MM.1S (cell line): Measurements from ENCODE around the gene KCNMA1.

Experiments used
- DNase-seq: peaks from one replicate; pipeline ENCODE4 v3.0.0-alpha.2; 2015
- H2AFZ ChIP-seq: fragments of 300-600 bp; sonication (generic); 2 replicates; pipeline ENCODE4 v1.6.0; 2016; ENCODE audit warnings: antibody characterized with exemption, low read length
- H3F3A ChIP-seq: fragments of 300-600 bp; sonication (generic); 2 replicates; pipeline ENCODE4 v1.6.1; 2016; ENCODE audit warnings: mild to moderate bottlenecking, antibody characterized with exemption, low read length, moderate library complexity, mixed read lengths; ENCODE audit not compliant: insufficient read depth
- H3K27ac ChIP-seq: fragments of 300-600 bp; sonication (generic); 2 replicates; pipeline ENCODE4 v1.5.1; 2016; ENCODE audit warnings: mild to moderate bottlenecking, low read length
- H3K27me3 ChIP-seq: fragments of 300-600 bp; sonication (generic); replicated peaks from 2 replicates; pipeline ENCODE4 v1.6.0; 2016; ENCODE audit warnings: low read length; ENCODE audit not compliant: insufficient read depth
- H3K36me3 ChIP-seq: fragments of 300-600 bp; sonication (generic); replicated peaks from 2 replicates; pipeline ENCODE4 v1.6.1; 2016; ENCODE audit warnings: mild to moderate bottlenecking, low read length, mixed read lengths; ENCODE audit not compliant: insufficient read depth
- H3K4me1 ChIP-seq: fragments of 300-600 bp; sonication (generic); 2 replicates; pipeline ENCODE4 v1.6.1; 2016; ENCODE audit warnings: low read length, mixed read lengths
- H3K4me2 ChIP-seq: fragments of 300-600 bp; sonication (generic); 2 replicates; pipeline ENCODE4 v1.6.0; 2016; ENCODE audit warnings: low read depth, low read length
- H3K4me3 ChIP-seq: fragments of 300-600 bp; sonication (generic); 2 replicates; pipeline ENCODE4 v1.5.1; 2016; ENCODE audit warnings: low read length, mixed read lengths
- H3K79me2 ChIP-seq: fragments of 300-600 bp; sonication (generic); 2 replicates; pipeline ENCODE4 v1.6.1; 2016; ENCODE audit warnings: mixed run types, low read length, mixed read lengths
- H3K9ac ChIP-seq: fragments of 300-600 bp; sonication (generic); 2 replicates; pipeline ENCODE4 v1.6.1; 2016; ENCODE audit warnings: low read length, mixed read lengths
- H3K9me2 ChIP-seq: fragments of 300-600 bp; sonication (generic); replicated peaks from 2 replicates; pipeline ENCODE4 v1.6.1; 2016; ENCODE audit warnings: mild to moderate bottlenecking, low read length, mixed read lengths; ENCODE audit not compliant: insufficient read depth
- H3K9me3 ChIP-seq: fragments of 300-600 bp; sonication (generic); replicated peaks from 2 replicates; pipeline ENCODE4 v1.6.1; 2016; ENCODE audit warnings: mild to moderate bottlenecking, low read length, mixed read lengths; ENCODE audit not compliant: insufficient read depth
- H4K20me1 ChIP-seq: fragments of 300-600 bp; sonication (generic); 2 replicates; pipeline ENCODE4 v1.6.1; 2016; ENCODE audit warnings: mild to moderate bottlenecking, low read length, moderate library complexity, mixed read lengths; ENCODE audit not compliant: insufficient read depth
- EZH2 ChIP-seq: fragments of 300-600 bp; sonication (generic); optimal IDR thresholded peaks from 2 replicates; pipeline ENCODE3; 2017; ENCODE audit warnings: low read depth, mild to moderate bottlenecking, antibody characterized with exemption, low read length, mixed read lengths
- EZH2phosphoT487 ChIP-seq: fragments of 300-600 bp; sonication (generic); IDR thresholded peaks from 2 replicates; pipeline ENCODE4 v1.6.1; 2018; ENCODE audit warnings: antibody characterized with exemption, low read length
- TF ChIP-seq, protein P1 (sequence below): fragments of 300-600 bp; sonication (generic); IDR thresholded peaks from 2 replicates; pipeline ENCODE4 v1.5.1; 2016; ENCODE audit warnings: antibody characterized with exemption, low read length, mixed read lengths

KCNMA1 gene

GRCh38 chr10:76830218-76830617 lies 807.4 kb downstream of the KCNMA1 start:
- H3K27me3 ChIP-seq, result no peaks in the 10 kb centered on the region
- TF ChIP-seq EZH2phosphoT487 (no peak), EZH2 (no peak)
- TF ChIP-seq, protein P1, sequence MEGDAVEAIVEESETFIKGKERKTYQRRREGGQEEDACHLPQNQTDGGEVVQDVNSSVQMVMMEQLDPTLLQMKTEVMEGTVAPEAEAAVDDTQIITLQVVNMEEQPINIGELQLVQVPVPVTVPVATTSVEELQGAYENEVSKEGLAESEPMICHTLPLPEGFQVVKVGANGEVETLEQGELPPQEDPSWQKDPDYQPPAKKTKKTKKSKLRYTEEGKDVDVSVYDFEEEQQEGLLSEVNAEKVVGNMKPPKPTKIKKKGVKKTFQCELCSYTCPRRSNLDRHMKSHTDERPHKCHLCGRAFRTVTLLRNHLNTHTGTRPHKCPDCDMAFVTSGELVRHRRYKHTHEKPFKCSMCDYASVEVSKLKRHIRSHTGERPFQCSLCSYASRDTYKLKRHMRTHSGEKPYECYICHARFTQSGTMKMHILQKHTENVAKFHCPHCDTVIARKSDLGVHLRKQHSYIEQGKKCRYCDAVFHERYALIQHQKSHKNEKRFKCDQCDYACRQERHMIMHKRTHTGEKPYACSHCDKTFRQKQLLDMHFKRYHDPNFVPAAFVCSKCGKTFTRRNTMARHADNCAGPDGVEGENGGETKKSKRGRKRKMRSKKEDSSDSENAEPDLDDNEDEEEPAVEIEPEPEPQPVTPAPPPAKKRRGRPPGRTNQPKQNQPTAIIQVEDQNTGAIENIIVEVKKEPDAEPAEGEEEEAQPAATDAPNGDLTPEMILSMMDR, result no peak
- H3K79me2 ChIP-seq, result no peaks in the 10 kb centered on the region
- H2AFZ ChIP-seq, result no peak overlapping the region
- H3F3A ChIP-seq, result no peaks in the 10 kb centered on the region
- no peaks in the 10 kb centered on the region for H3K4me1 ChIP-seq
- no peak overlapping the region for H3K4me3 ChIP-seq
- H3K36me3 ChIP-seq, result no peaks in the 10 kb centered on the region
- no peaks in the 10 kb centered on the region for H3K9me3 ChIP-seq
- no peaks in the 10 kb centered on the region for H3K9me2 ChIP-seq
- H4K20me1 ChIP-seq, result no peaks in the 10 kb centered on the region
- H3K9ac ChIP-seq, result no peak overlapping the region
- DNase-seq, result no peak
- no peak overlapping the region for H3K4me2 ChIP-seq
- H3K27ac ChIP-seq, result no peak overlapping the region

- Histone ChIP-seq H3K4me3 (no peak overlapping the region), H3K36me3 (no peaks in the 10 kb centered on the region), H3K4me2 (no peak overlapping the region), H3K4me1 (no peaks in the 10 kb centered on the region), H3K27me3 (no peaks in the 10 kb centered on the region), H3K9me3 (no peaks in the 10 kb centered on the region), H3K9ac (no peak overlapping the region), H4K20me1 (no peaks in the 10 kb centered on the region), H3K9me2 (no peaks in the 10 kb centered on the region), H3K79me2 (no peaks in the 10 kb centered on the region), H2AFZ (no peak overlapping the region), H3K27ac (no peak overlapping the region), H3F3A (no peaks in the 10 kb centered on the region)
- DNase-seq, result no peak
- TF ChIP-seq EZH2 (no peak), EZH2phosphoT487 (no peak)
- TF ChIP-seq, protein P1, result no peak
These were observed 807.9 kb downstream of the KCNMA1 start for GRCh38 chr10:76829724-76830123.
